ENCODE data around the gene GCNA.

DNA sequence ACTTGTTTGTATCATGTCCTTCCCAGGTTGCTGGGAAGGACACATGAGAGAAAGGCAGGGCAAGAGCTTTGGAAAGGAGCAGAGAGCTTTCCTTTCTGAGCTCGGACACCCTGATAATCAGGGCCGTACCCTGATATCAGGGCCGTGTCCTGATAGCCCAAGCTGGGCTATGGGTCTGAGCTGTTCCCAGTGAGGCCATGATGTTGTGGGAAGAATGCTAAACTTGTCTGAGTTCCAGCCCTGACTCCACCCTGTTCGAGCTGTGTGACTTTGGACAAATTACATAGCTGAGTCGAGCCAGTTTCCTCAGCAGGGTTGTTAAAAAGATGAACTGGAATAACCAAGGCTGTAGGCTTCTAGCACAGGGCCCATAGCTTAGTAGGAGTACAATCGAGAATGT is 43.4 kb downstream of the GCNA start:
- TF ChIP-seq, protein P1, sequence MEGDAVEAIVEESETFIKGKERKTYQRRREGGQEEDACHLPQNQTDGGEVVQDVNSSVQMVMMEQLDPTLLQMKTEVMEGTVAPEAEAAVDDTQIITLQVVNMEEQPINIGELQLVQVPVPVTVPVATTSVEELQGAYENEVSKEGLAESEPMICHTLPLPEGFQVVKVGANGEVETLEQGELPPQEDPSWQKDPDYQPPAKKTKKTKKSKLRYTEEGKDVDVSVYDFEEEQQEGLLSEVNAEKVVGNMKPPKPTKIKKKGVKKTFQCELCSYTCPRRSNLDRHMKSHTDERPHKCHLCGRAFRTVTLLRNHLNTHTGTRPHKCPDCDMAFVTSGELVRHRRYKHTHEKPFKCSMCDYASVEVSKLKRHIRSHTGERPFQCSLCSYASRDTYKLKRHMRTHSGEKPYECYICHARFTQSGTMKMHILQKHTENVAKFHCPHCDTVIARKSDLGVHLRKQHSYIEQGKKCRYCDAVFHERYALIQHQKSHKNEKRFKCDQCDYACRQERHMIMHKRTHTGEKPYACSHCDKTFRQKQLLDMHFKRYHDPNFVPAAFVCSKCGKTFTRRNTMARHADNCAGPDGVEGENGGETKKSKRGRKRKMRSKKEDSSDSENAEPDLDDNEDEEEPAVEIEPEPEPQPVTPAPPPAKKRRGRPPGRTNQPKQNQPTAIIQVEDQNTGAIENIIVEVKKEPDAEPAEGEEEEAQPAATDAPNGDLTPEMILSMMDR (conservative IDR thresholded peaks at IDR 0.05; ENCODE audit: low read length) = no peak
- TF ChIP-seq EZH2phosphoT487 (IDR thresholded peaks at IDR 0.05; ENCODE audit: borderline replicate concordance, low read depth, low read length) = no peak
